Subcutaneous adipose tissue (tissue), 4 donors: Measurements from ENCODE around the gene STEAP3. TPM values are rescaled to one million over a fixed set of nuclear protein-coding genes. Genes with fewer than 3 reads are reported as not detected.

Source experiments
- CTCF ChIP-seq: fragments of 450-650 bp; IDR thresholded peaks from one replicate; pipeline ENCODE4 v1.5.1; 2016; ENCODE audit warnings: low read depth, mild to moderate bottlenecking, control low read depth, antibody characterized with exemption, moderate library complexity
- total RNA-seq, 4 donors: library from RNA; depleted of rRNA; stranded (reverse); fragments of >200 nt; gene quantifications; one replicate each; pipeline ENCODE4 v1.1.0, GENCODE V29; 2016

STEAP3 gene
- total RNA-seq: 10 to 100 TPM; 11.0 to 17.9 (median 14.4) TPM

- TF ChIP-seq CTCF: no peak
Measured at GRCh38 chr2:119223521-119224390, at the start of gene STEAP3. STEAP3 (plus strand) TSS chr2:119223834; CDS start chr2:119231013, 7,179 bp downstream.

GRCh38 chr2:119174216-119174992, 49.2 kb upstream of the STEAP3 start:
- TF ChIP-seq CTCF: no peak

GRCh38 chr2:119174993-119175347, 48.7 kb upstream of the STEAP3 start:
- TF ChIP-seq CTCF: no peak

GRCh38 chr2:119175517-119175916, 48.1 kb upstream of the STEAP3 start:
- TF ChIP-seq CTCF: no peak

- no peak for TF ChIP-seq CTCF
Measured at GRCh38 chr2:119177171-119177837, 46.3 kb upstream of the STEAP3 start.

GRCh38 chr2:119177838-119178190, 45.8 kb upstream of the STEAP3 start:
- TF ChIP-seq CTCF: no peak

GRCh38 chr2:119178776-119179175, 44.9 kb upstream of the STEAP3 start:
- TF ChIP-seq CTCF: no peak
